Thyroid gland (tissue), 4 donors: ENCODE measurements around the gene ARMH1. TPM values are rescaled to one million over a fixed set of nuclear protein-coding genes. Genes with fewer than 3 reads are reported as not detected.

Experiments
- DNase-seq, 2 donors: peaks; one replicate each; pipeline ENCODE4 v3.0.0-alpha.2; 2019
- H3K27ac ChIP-seq, 3 donors: fragments of 200-600 bp; sonication (generic); 1 replicate in 2 of 3; 2 replicates in 1 of 3; pipeline ENCODE4 v1.5.1; 2016 to 2019; ENCODE audit warnings: mild to moderate bottlenecking in 1 of 3, moderate library complexity in 1 of 3
- H3K27me3 ChIP-seq: fragments of 200-600 bp; sonication (generic); one replicate; pipeline ENCODE4 v1.5.1; 2019
- H3K36me3 ChIP-seq, 2 donors: fragments of 200-600 bp; sonication (generic); one replicate each; pipeline ENCODE4 v1.5.1; 2016 to 2019
- H3K4me1 ChIP-seq, 2 donors: fragments of 200-600 bp; sonication (generic); one replicate each; pipeline ENCODE4 v1.5.1; 2017 to 2019
- H3K4me3 ChIP-seq, 3 donors: fragments of 200-600 bp; sonication (generic); replicated peaks in 1 of 3; 1 replicate in 2 of 3; 2 replicates in 1 of 3; pipeline ENCODE4 v1.5.1; 2016; ENCODE audit warnings: mild to moderate bottlenecking in 1 of 3
- H3K9me3 ChIP-seq: fragments of 200-600 bp; sonication (generic); one replicate; pipeline ENCODE4 v1.5.1; 2017
- POLR2A ChIP-seq, 2 donors: fragments of 450-650 bp; IDR thresholded peaks; one replicate each; pipeline ENCODE4 v1.6.1; 2017; ENCODE audit warnings: antibody characterized with exemption in 2 of 2, mild to moderate bottlenecking in 2 of 2, moderate library complexity in 1 of 2
- WGBS, 2 donors: methylation state at CpG; one replicate each; pipeline ENCODE4 v1.1.5; 2017; 5-methylcytosine and 5-hydroxymethylcytosine counted together
- intact Hi-C: fragments of 100-400 bp; cut with DNase I; formaldehyde crosslinking; loops from one replicate; pipeline ENCODE4 v1.15.1; 2023
- total RNA-seq, 4 donors: library from RNA; depleted of rRNA; stranded (reverse); fragments of >200 nt; gene quantifications; one replicate each; pipeline ENCODE4 v1.2.3, GENCODE V29; 2016
- TF ChIP-seq, protein P1 (sequence below), 6 experiments: fragments of 200-600 bp in 3 of 6; fragments of 450-650 bp in 3 of 6; sonication (generic) in 3 of 6; IDR thresholded peaks; one replicate each; pipeline ENCODE4 v1.5.1; 2016 to 2019; ENCODE audit warnings: antibody characterized with exemption in 6 of 6, mild to moderate bottlenecking in 2 of 6, inconsistent platforms in 1 of 6, moderate library complexity in 1 of 6

The ARMH1 gene
- total RNA-seq, 4 donors from 2014 or later: 1.3 to 1.9 TPM; not detected in 2

DNA sequence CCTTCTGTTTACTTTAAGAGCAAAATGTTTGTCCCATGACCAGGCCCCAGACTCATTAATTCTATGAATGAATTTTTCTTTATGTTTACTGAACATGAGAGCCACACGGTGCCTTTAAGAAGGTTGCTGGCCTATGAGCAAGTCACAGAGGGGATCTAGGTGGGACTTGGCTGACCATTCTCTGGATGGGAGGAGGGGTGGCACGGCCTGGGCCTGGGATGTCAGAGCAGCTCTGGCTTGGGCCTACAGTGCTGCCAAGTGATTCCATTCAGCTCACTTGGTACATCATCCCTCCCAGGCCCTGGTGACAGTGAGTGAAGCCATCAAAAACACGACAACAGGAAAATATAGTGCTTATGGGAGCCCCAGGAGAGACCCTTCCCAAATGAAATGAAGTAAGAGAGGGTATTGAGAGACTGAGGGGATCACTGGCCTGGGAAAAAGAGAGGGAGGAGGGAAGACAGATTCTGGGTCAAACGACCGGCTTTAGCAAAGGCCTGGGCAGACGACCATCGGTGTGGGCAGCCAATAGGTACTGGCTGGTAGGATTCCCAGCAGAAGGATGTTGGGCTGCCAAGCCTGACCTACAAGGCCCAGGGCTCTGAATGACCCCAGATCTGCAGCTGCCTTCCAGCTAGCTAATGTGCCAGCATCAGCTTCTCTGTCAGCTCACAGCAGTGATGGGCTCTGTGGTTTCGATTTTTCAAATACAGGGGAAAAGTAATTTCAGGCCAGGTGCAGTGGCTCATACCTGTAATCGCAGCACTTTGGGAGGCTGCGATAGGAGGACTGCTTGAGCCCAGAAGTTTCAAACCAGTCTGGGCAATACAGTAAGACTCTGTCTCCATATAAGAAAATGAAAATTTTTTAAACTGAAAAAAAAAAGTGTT, 3.5 kb upstream of the ARMH1 start:
- no peaks in the 10 kb centered on the region for H3K27me3 ChIP-seq
- H3K4me1 ChIP-seq: peaks cover 15 to 30% of the 10 kb centered on the region in 2 donors
- TF ChIP-seq, protein P1, sequence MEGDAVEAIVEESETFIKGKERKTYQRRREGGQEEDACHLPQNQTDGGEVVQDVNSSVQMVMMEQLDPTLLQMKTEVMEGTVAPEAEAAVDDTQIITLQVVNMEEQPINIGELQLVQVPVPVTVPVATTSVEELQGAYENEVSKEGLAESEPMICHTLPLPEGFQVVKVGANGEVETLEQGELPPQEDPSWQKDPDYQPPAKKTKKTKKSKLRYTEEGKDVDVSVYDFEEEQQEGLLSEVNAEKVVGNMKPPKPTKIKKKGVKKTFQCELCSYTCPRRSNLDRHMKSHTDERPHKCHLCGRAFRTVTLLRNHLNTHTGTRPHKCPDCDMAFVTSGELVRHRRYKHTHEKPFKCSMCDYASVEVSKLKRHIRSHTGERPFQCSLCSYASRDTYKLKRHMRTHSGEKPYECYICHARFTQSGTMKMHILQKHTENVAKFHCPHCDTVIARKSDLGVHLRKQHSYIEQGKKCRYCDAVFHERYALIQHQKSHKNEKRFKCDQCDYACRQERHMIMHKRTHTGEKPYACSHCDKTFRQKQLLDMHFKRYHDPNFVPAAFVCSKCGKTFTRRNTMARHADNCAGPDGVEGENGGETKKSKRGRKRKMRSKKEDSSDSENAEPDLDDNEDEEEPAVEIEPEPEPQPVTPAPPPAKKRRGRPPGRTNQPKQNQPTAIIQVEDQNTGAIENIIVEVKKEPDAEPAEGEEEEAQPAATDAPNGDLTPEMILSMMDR (IDR thresholded peaks at IDR 0.05): no peak
- TF ChIP-seq POLR2A (IDR thresholded peaks at IDR 0.05): no peak
- H3K36me3 ChIP-seq: no peaks in the 10 kb centered on the region
- no peak overlapping the region for H3K27ac ChIP-seq
- WGBS, 2 donors: 91 to 95% methylated on average over 10 of the region's 10 CpGs
- DNase-seq: no peak
- intact Hi-C loops: no loop called here
- H3K9me3 ChIP-seq: no peaks in the 10 kb centered on the region
- no peak overlapping the region for H3K4me3 ChIP-seq

DNA sequence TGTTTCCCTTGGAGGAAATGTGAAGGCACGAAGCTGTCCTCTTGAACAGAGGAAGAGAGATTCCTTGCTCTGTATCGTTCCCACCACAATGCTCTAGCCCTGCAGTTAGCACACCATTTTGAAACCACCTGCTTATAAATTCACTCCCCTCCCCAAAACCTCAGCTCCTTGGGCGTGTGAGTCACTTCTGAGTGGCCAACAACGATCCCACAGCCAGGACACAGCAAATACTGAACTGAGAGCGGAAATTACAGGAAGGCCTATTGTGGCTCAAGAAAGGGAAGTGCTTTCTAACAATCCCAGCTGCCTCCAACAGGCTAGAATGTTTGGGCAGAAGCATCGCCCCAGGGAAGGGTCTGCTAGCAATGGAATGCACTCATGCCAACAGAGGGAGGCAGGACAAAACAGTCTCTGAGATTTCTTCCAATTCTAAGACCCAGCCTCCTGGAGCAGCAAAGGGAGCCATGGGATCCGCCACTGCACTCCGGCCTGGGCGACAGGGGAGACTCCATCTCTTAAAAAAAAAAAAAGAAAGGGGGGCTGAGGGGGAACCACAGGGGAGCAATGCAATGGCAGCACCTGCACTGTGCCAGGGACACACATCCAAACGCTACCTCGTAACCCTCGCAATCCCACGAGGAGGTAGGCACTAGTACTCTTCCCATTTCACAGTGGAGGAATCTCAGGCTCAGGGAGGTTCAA, 2.1 kb upstream of the ARMH1 start:
- Histone ChIP-seq H3K36me3 (no peaks in the 10 kb centered on the region), H3K27me3 (no peaks in the 10 kb centered on the region), H3K4me3 (no peak overlapping the region), H3K9me3 (no peaks in the 10 kb centered on the region), H3K27ac (peak overlapping the region in 1 of 3 donors; percentile 18), H3K4me1 (peaks cover 15 to 33% of the 10 kb centered on the region in 2 donors)
- DNase-seq: no peak
- WGBS, 2 donors: 69 to 82% methylated on average over 11 to 13 of the region's 13 CpGs
- no peak for TF ChIP-seq POLR2A (IDR thresholded peaks at IDR 0.05)
- TF ChIP-seq, protein P1 (IDR thresholded peaks at IDR 0.05): no peak
- intact Hi-C loops: no loop called here

DNA sequence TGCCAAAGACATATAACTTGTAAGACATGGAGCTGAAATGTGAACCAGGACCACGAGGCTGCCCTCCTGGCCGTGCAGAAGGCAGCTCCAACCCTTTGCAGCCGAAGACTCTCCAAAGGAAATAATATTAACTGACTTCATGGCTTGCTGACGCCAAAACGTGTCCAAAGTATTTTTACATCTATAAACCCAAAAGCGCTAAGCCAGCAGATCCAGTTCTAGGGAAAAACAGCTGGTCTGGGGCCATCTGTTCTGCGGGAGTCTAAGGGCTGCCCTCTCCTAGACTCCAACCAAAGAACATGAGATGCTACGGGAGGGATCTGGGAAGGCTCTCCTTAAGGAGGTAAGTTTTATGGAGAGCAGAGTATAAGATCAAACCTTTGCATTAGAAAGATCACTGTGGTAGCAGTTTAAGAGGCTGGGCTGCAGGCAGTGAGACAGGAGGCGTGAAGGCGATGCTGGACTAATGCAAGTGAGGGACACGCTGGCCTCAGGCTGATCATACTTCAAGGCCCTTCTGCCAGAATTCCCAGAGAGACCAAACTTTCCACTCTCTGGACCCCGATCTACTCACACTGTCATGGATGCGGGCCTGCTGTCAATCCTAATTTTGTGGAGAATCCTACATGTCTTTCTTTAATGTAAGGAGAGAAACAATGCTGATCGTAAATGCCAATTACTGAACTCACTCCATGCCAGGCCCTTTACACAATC, 1.4 kb upstream of the ARMH1 start:
- DNase-seq: no peak
- H3K27ac ChIP-seq: peak overlapping the region; percentile 83 to 96 (median 86)
- H3K4me3 ChIP-seq: peak overlapping the region in 1 of 3 donors; percentile 44
- H3K4me1 ChIP-seq: peaks cover 15 to 33% of the 10 kb centered on the region in 2 donors
- TF ChIP-seq POLR2A (IDR thresholded peaks at IDR 0.05): no peak
- TF ChIP-seq, protein P1 (IDR thresholded peaks at IDR 0.05): no peak
- intact Hi-C loops: no loop called here
- 77 to 81% methylated on average over 14 of the region's 14 CpGs for WGBS, 2 donors
- no peaks in the 10 kb centered on the region for H3K9me3 ChIP-seq
- no peaks in the 10 kb centered on the region for H3K36me3 ChIP-seq
- H3K27me3 ChIP-seq: no peaks in the 10 kb centered on the region

DNA sequence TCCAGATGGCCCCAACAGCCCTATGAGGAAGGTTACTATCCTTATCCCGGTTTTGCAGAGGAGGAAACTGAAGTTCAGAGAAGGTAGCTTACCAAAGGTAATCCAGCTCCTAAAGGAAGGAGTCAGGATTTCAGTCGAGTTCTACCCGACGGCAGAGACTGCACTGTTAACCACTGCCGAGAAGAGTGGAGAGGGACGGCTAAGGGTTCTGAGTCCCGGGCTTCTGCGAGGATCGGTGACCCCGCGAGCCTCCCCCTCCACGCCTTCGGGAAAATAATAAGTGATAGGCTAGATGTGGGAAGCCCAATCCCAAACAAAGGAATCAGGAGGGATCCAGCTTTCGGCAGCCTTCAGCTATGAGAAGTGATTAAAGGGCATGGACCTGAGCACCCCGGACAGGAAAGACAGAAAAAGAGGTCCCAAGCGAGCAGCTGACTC, 820 bp upstream of the ARMH1 start:
- peak in 1 of 2 donors; percentile 37 for TF ChIP-seq POLR2A (IDR thresholded peaks at IDR 0.05)
- TF ChIP-seq, protein P1 (IDR thresholded peaks at IDR 0.05): no peak
- Histone ChIP-seq H3K27me3 (no peaks in the 10 kb centered on the region), H3K4me1 (peaks cover 15 to 33% of the 10 kb centered on the region in 2 donors), H3K9me3 (no peaks in the 10 kb centered on the region), H3K4me3 (peak overlapping the region; percentile 19 to 44 (median 29)), H3K27ac (peak overlapping the region; percentile 83 to 96 (median 86)), H3K36me3 (no peaks in the 10 kb centered on the region)
- intact Hi-C loops: no loop called here
- DNase-seq: no peak
- WGBS, 2 donors: 1 to 3% methylated on average over 15 to 16 of the region's 16 CpGs
